HepG2 (cell line): ENCODE measurements around the gene KIF25. TPM values are rescaled to one million over a fixed set of nuclear protein-coding genes. Genes with fewer than 3 reads are reported as not detected.

Source experiments
- ATAC-seq: fragments of 200-7000 bp; cut with Tn5 transposase; 3 replicates; pipeline ENCODE4 v1.9.1; 2020; ENCODE audit warnings: mild to moderate bottlenecking, moderate library complexity
- BruUV-seq: library from RNA; stranded (reverse); fragments of 400-500 nt; replicated peaks from 2 replicates; lab custom pipeline; 2021; lab: Mats Ljungman, UMichigan
- CTCF ChIA-PET: fragments of 300-600 bp; formaldehyde crosslinking; extraction: SDS; loops from one replicate; lab custom pipeline; 2021; ENCODE audit warnings: low total read pairs, inconsistent platforms, low intra/inter-chr PET ratio; lab: Yijun Ruan, JAX
- POLR2A ChIA-PET: fragments of 350-600 bp; sonication (Branson Sonifier 250); formaldehyde crosslinking; loops from one replicate; lab custom pipeline; 2020; ENCODE audit warnings: antibody characterized with exemption, inconsistent platforms; lab: Yijun Ruan, JAX
- DNase-seq: peaks from one replicate; pipeline ENCODE4 v3.0.0-alpha.2; 2015; ENCODE audit warnings: low spot score
- FAIRE-seq: peaks from 3 replicates; lab custom pipeline; 2011; peaks lifted over from hg19 to GRCh38; lab: Jason Lieb, UNC
- H2AFZ ChIP-seq: one replicate; pipeline ENCODE4 v1.6.1; 2011; ENCODE audit warnings: low read length, inconsistent platforms
- H3K27ac ChIP-seq: fragments of 300-600 bp; 3 replicates; pipeline ENCODE4 v1.8.0; 2011; ENCODE audit warnings: mixed run types, mild to moderate bottlenecking, mixed read lengths, low read length, inconsistent platforms; ENCODE audit not compliant: insufficient read depth; ENCODE audit errors: extremely low read length
- H3K27me3 ChIP-seq, 2 experiments: fragments of 200-600 bp in 1 of 2; 2 replicates in 1 of 2; 3 replicates in 1 of 2; pipeline versions ENCODE4 v1.6.0 to v1.8.0; 2011; ENCODE audit warnings: low read length in 2 of 2, mild to moderate bottlenecking in 2 of 2, moderate library complexity in 2 of 2, inconsistent platforms in 1 of 2; ENCODE audit not compliant: insufficient read depth in 2 of 2, control insufficient read depth in 1 of 2
- H3K36me3 ChIP-seq, 2 experiments: fragments of 200-600 bp in 1 of 2; replicated peaks in 1 of 2; 2 replicates in 1 of 2; 3 replicates in 1 of 2; pipeline versions ENCODE4 v1.5.1 to v1.8.0; 2011; ENCODE audit warnings: low read length in 2 of 2, inconsistent platforms in 1 of 2; ENCODE audit not compliant: insufficient read depth in 2 of 2, control insufficient read depth in 1 of 2
- H3K4me1 ChIP-seq: 2 replicates; pipeline ENCODE4 v1.5.1; 2012; ENCODE audit warnings: low read length, inconsistent platforms; ENCODE audit not compliant: insufficient read depth
- H3K4me2 ChIP-seq: 2 replicates; pipeline ENCODE4 v1.6.0; 2011; ENCODE audit warnings: low read depth, low read length, inconsistent platforms
- H3K4me3 ChIP-seq, 3 experiments: fragments of 200-600 bp in 1 of 3; sonication (generic), shearing (Covaris generic) in 1 of 3; replicated peaks in 1 of 3; 2 replicates each; pipeline ENCODE4 v1.5.1; 2011 to 2016; ENCODE audit warnings: low read length in 3 of 3, inconsistent platforms in 2 of 3, low read depth in 2 of 3, mild to moderate bottlenecking in 2 of 3, control low read depth in 1 of 3, mixed read lengths in 1 of 3; ENCODE audit not compliant: insufficient read depth in 1 of 3
- H3K79me2 ChIP-seq: one replicate; pipeline ENCODE4 v1.6.1; 2011; ENCODE audit warnings: low read length, inconsistent platforms; ENCODE audit not compliant: insufficient read depth
- H3K9ac ChIP-seq: 2 replicates; pipeline ENCODE4 v1.6.0; 2011; ENCODE audit warnings: mild to moderate bottlenecking, low read depth, low read length, inconsistent platforms; ENCODE audit not compliant: insufficient read depth
- H3K9me3 ChIP-seq: 2 replicates; pipeline ENCODE4 v1.5.1; 2012; ENCODE audit warnings: mild to moderate bottlenecking, low read length
- H4K20me1 ChIP-seq: 2 replicates; pipeline ENCODE4 v1.6.0; 2011; ENCODE audit warnings: inconsistent platforms, mild to moderate bottlenecking, low read length, moderate library complexity; ENCODE audit not compliant: insufficient read depth
- KLF12 ChIP-seq: sonication (generic); formaldehyde crosslinking; IDR thresholded peaks from 2 replicates; pipeline ENCODE4 v1.4.0; 2020; ENCODE audit warnings: missing genetic modification reagents, borderline replicate concordance
- ZFP36 ChIP-seq: fragments of 150-350 bp; IDR thresholded peaks from 2 replicates; pipeline ENCODE4 v1.6.1; 2018; ENCODE audit warnings: borderline replicate concordance, low read length, low read depth; ENCODE audit not compliant: partially characterized antibody
- ZKSCAN1 ChIP-seq: fragments of 150-350 bp; IDR thresholded peaks from 2 replicates; pipeline ENCODE4 v1.6.1; 2014; ENCODE audit warnings: low read length
- ZNF280B ChIP-seq: sonication (generic); formaldehyde crosslinking; IDR thresholded peaks from 2 replicates; pipeline ENCODE4 v1.5.0; 2020; ENCODE audit warnings: missing genetic modification reagents, mild to moderate bottlenecking, borderline replicate concordance
- WGBS: methylation state at CpG from one replicate; pipeline ENCODE4 v1.1.6; 2017; ENCODE audit warnings: low lambda C conversion rate; 5-methylcytosine and 5-hydroxymethylcytosine counted together
- in situ Hi-C: cut with HindIII; loops from 2 replicates; pipeline ENCODE4 v1.10.0; 2017; ENCODE audit warnings: low pct_unique_long_range_greater_than_20kb; ENCODE audit not compliant: extremely low pct_ligation_motif_present
- intact Hi-C: fragments of 100-400 bp; cut with micrococcal nuclease; formaldehyde crosslinking; loops from one replicate; pipeline ENCODE4 v1.10.0; 2022; ENCODE audit not compliant: unreplicated experiment
- polyA plus RNA-seq, 8 experiments: library from polyadenylated mRNA; depleted of rRNA in 3 of 8; stranded (reverse) in 7 of 8; unstranded in 1 of 8; fragments of >200 nt; fragmentation: Illumina TruSeq in 4 of 8; extraction: Trizol in 4 of 8; gene quantifications; 2 replicates each; pipeline versions ENCODE4 v1.2.1 to v1.2.3, GENCODE V29; 2011 to 2016; ENCODE audit warnings: low read depth in 4 of 8, missing spikeins in 1 of 8, mixed read lengths in 1 of 8; ENCODE audit not compliant: insufficient read depth in 1 of 8
- total RNA-seq, 5 experiments: library from RNA; depleted of rRNA; stranded (reverse); fragments of >200 nt; fragmentation: Illumina TruSeq; extraction: Trizol; gene quantifications; 2 replicates each; pipeline ENCODE4 v1.2.3, GENCODE V29; 2016; ENCODE audit warnings: low read depth in 1 of 5

Gene KIF25
- total and polyA plus RNA-seq, 2 of the 13 experiments (the other 11 are each of a cell fraction or from before 2014, with no cell fraction given) = not detected

DNA sequence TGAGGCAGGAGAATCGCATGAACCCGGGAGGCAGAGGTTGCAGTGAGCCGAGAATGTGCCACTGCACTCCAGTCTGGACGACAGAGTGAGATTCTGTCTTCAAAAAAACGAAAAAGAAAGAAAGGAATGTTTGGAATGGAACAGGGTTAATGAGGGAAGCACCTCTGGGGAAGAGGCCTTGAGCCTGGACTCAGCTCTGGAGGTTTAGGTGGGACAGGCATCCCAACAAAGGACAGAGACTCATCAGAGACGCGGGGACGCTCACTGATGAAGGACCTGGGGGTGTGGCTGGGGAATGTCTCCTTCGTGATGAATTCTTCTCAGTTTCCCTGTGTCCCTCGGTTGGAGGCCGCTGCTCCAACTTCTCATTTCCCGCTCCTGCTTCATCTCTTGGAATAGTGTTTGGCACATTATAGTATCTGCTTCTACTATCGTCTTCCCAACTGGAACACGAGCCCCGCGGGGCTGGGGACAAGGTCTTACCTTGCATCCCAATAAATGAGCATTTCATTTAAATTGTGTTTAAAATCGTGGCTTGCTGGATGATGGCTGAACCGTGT, 27.6 kb downstream of the KIF25 start:
- in situ Hi-C loops = no loop called here
- ChIA-PET CTCF (no interaction called here), POLR2A (no interaction called here)
- DNase-seq = no peak
- H3K4me2 ChIP-seq = no peak overlapping the region
- H2AFZ ChIP-seq = no peak overlapping the region
- WGBS = 70% methylated on average over 18 of the region's 18 CpGs
- TF ChIP-seq ZNF280B (CRISPR knock-in tag) (0 out of 2 replicates have a peak, but pooled peaks have one; percentile 3), KLF12 (no peak)
- H3K4me1 ChIP-seq = peaks cover 33% of the 10 kb centered on the region
- peaks cover 0 to 6% of the 10 kb centered on the region in 2 experiments; a peak in 2 of 5 replicates for H3K27me3 ChIP-seq
- intact Hi-C loops = no loop called here
- no TSS peak for BruUV-seq
- no peak overlapping the region for H3K4me3 ChIP-seq
- no peak overlapping the region for H3K9ac ChIP-seq
- FAIRE-seq = no peak
- no peaks in the 10 kb centered on the region for H4K20me1 ChIP-seq
- peak; percentile 22; the same call in 1 of the 3 replicates for ATAC-seq
- H3K79me2 ChIP-seq = no peaks in the 10 kb centered on the region
- no peak overlapping the region for H3K27ac ChIP-seq
- no peaks in the 10 kb centered on the region for H3K36me3 ChIP-seq
- H3K9me3 ChIP-seq = no peaks in the 10 kb centered on the region

- Histone ChIP-seq H3K9ac (no peak overlapping the region), H3K27me3 (peaks cover 0 to 12% of the 10 kb centered on the region in 2 experiments; a peak in 2 of 5 replicates), H3K4me3 (no peak overlapping the region), H3K4me1 (peaks cover 33% of the 10 kb centered on the region), H2AFZ (no peak overlapping the region), H3K4me2 (no peak overlapping the region), H3K9me3 (no peaks in the 10 kb centered on the region), H3K79me2 (no peaks in the 10 kb centered on the region), H3K27ac (no peak overlapping the region), H4K20me1 (no peaks in the 10 kb centered on the region), H3K36me3 (no peaks in the 10 kb centered on the region)
- FAIRE-seq (no peak), DNase-seq (no peak), ATAC-seq (no peak)
- intact Hi-C loops = no loop called here
- no TSS peak for BruUV-seq
- CTCF ChIA-PET = no interaction called here
- WGBS = 73% methylated on average over 20 of the region's 20 CpGs
- POLR2A ChIA-PET = no interaction called here
- in situ Hi-C loops = no loop called here
- TF ChIP-seq ZKSCAN1 (no peak), ZFP36 (no peak)
Measured at GRCh38 chr6:168025831-168026710, 28.6 kb downstream of the KIF25 start.
